PC-9 (cell line): ENCODE data around the gene EGR4. TPM values are rescaled to one million over a fixed set of nuclear protein-coding genes. Genes with fewer than 3 reads are reported as not detected.

ENCODE experiments used
- BruUV-seq: library from RNA; stranded (reverse); fragments of 400-500 nt; replicated peaks from 2 replicates; lab custom pipeline; 2021; lab: Mats Ljungman, UMichigan
- CTCF ChIA-PET: fragments of 300-600 bp; sonication (Branson Sonifier 250); formaldehyde crosslinking; loops from one replicate; lab custom pipeline; 2022; ENCODE audit warnings: antibody characterized with exemption; lab: Charles Lee
- POLR2A ChIA-PET: fragments of 300-600 bp; sonication (Branson Sonifier 250); formaldehyde crosslinking; loops from one replicate; lab custom pipeline; 2022; ENCODE audit warnings: antibody characterized with exemption; ENCODE audit not compliant: unreplicated experiment; lab: Charles Lee
- DNase-seq, 2 experiments: peaks; one replicate each; pipeline versions ENCODE4 v3.0.0 to v3.0.0-alpha.2; 2015 to 2022; ENCODE audit warnings: mixed read lengths in 1 of 2
- H2AFZ ChIP-seq: fragments of 200-600 bp; sonication (generic); 2 replicates; pipeline ENCODE4 v1.8.1; 2017; ENCODE audit warnings: antibody characterized with exemption
- H3F3A ChIP-seq: fragments of 200-600 bp; sonication (generic); 2 replicates; pipeline ENCODE4 v1.8.1; 2017; ENCODE audit warnings: antibody characterized with exemption, mild to moderate bottlenecking, low read depth; ENCODE audit not compliant: insufficient read depth
- H3K27ac ChIP-seq: fragments of 200-600 bp; sonication (generic); 2 replicates; pipeline ENCODE4 v1.6.1; 2016; ENCODE audit warnings: mixed run types
- H3K27me3 ChIP-seq: fragments of 200-600 bp; sonication (generic); 2 replicates; pipeline ENCODE4 v1.6.1; 2016; ENCODE audit warnings: low read depth, mixed run types; ENCODE audit not compliant: insufficient read depth
- H3K36me3 ChIP-seq: fragments of 200-600 bp; sonication (generic); 2 replicates; pipeline ENCODE4 v1.6.1; 2016; ENCODE audit warnings: low read depth, mixed run types
- H3K4me1 ChIP-seq: fragments of 200-600 bp; sonication (generic); replicated peaks from 2 replicates; pipeline ENCODE4 v1.6.1; 2016; ENCODE audit warnings: mixed run types; ENCODE audit not compliant: insufficient read depth
- H3K4me2 ChIP-seq: fragments of 200-600 bp; sonication (generic); 2 replicates; pipeline ENCODE4 v1.6.1; 2017; ENCODE audit warnings: mixed run types
- H3K4me3 ChIP-seq: fragments of 200-600 bp; sonication (generic); 2 replicates; pipeline ENCODE4 v1.6.1; 2016; ENCODE audit warnings: mixed run types
- H3K79me2 ChIP-seq: fragments of 200-600 bp; sonication (generic); 2 replicates; pipeline ENCODE4 v1.6.1; 2017; ENCODE audit warnings: low read depth, mixed run types
- H3K9me2 ChIP-seq: fragments of 200-600 bp; sonication (generic); 2 replicates; pipeline ENCODE4 v1.8.1; 2017; ENCODE audit warnings: mild to moderate bottlenecking; ENCODE audit not compliant: insufficient read depth
- H3K9me3 ChIP-seq: fragments of 200-600 bp; sonication (generic); 2 replicates; pipeline ENCODE4 v1.8.1; 2016; ENCODE audit warnings: low read depth; ENCODE audit not compliant: insufficient read depth
- H4K20me1 ChIP-seq: fragments of 200-600 bp; sonication (generic); 2 replicates; pipeline ENCODE4 v1.8.1; 2017; ENCODE audit not compliant: insufficient read depth
- CTCF ChIP-seq: fragments of 200-600 bp; sonication (generic); conservative IDR thresholded peaks from 2 replicates; pipeline ENCODE4 v1.6.1; 2017; ENCODE audit warnings: mixed run types, antibody characterized with exemption, mild to moderate bottlenecking, moderate library complexity
- EZH2 ChIP-seq: fragments of 200-600 bp; sonication (generic); IDR thresholded peaks from 2 replicates; pipeline ENCODE4 v1.8.0; 2017; ENCODE audit warnings: antibody characterized with exemption, low read depth
- intact Hi-C: fragments of 100-400 bp; cut with micrococcal nuclease; formaldehyde crosslinking; loops from one replicate; pipeline ENCODE4 v1.10.0; 2022; ENCODE audit not compliant: unreplicated experiment
- total RNA-seq: library from RNA; stranded (reverse); gene quantifications from 2 replicates; pipeline ENCODE4 v1.2.3, GENCODE V29; 2021

The EGR4 gene
- total RNA-seq, 1 experiment from 2014 or later: not detected

- Histone ChIP-seq H3K79me2 (peaks cover 54% of the 10 kb centered on the region), H4K20me1 (peaks cover 7% of the 10 kb centered on the region), H3K27ac (no peak overlapping the region), H3K4me3 (peak overlapping the region; percentile 97), H3K4me1 (peaks cover 18% of the 10 kb centered on the region), H2AFZ (peak overlapping the region; percentile 93; the same call in 1 of the 2 replicates), H3F3A (peaks cover 12% of the 10 kb centered on the region; the same call in 1 of the 2 replicates), H3K36me3 (no peaks in the 10 kb centered on the region), H3K4me2 (peak overlapping the region; percentile 96), H3K9me3 (no peaks in the 10 kb centered on the region), H3K27me3 (no peaks in the 10 kb centered on the region), H3K9me2 (no peaks in the 10 kb centered on the region)
- ChIA-PET POLR2A (interaction anchor here (0.5 kb wide), 1 partner anchor 48 kb away, joined by 5 read pairs; no protein-coding TSS in a partner anchor), CTCF (no interaction called here)
- no TSS peak for BruUV-seq
- DNase-seq: no peak
- TF ChIP-seq EZH2 (no peak), CTCF (no peak; the same call in 1 of the 2 replicates)
- intact Hi-C loops: no loop called here
Observed at GRCh38 chr2:73282924-73283544, 10.3 kb downstream of the EGR4 start.

GRCh38 chr2:73281244-73281643 is 12.1 kb downstream of the EGR4 start:
- Histone ChIP-seq H3K27me3 (no peaks in the 10 kb centered on the region), H3K36me3 (0 out of 2 replicates have a peak, but pooled peaks cover 4% of the 10 kb centered on the region), H3K9me2 (no peaks in the 10 kb centered on the region), H3K27ac (no peak overlapping the region), H3K4me1 (peaks cover 18% of the 10 kb centered on the region), H3K4me2 (no peak overlapping the region), H3K9me3 (no peaks in the 10 kb centered on the region), H2AFZ (no peak overlapping the region), H4K20me1 (peaks cover 10% of the 10 kb centered on the region), H3F3A (peaks cover 12% of the 10 kb centered on the region; the same call in 1 of the 2 replicates), H3K79me2 (peaks cover 60% of the 10 kb centered on the region), H3K4me3 (no peak overlapping the region)
- BruUV-seq: no TSS peak
- no peak for DNase-seq
- intact Hi-C loops: no loop called here
- POLR2A ChIA-PET: interaction anchor here (0.6 kb wide), 1 partner anchor 79 kb away, joined by 3 read pairs; no protein-coding TSS in a partner anchor
- TF ChIP-seq EZH2: no peak
- no peak for TF ChIP-seq CTCF
- CTCF ChIA-PET: no interaction called here

GRCh38 chr2:73279852-73280251 is 13.5 kb downstream of the EGR4 start:
- intact Hi-C loops: no loop called here

More at GRCh38 chr2:73279852-73280251, 13.5 kb downstream of the EGR4 start:
- Histone ChIP-seq H3K36me3 (0 out of 2 replicates have a peak, but pooled peaks cover 4% of the 10 kb centered on the region), H3K9me3 (no peaks in the 10 kb centered on the region), H3K4me1 (peaks cover 12% of the 10 kb centered on the region), H2AFZ (no peak overlapping the region), H3K27me3 (no peaks in the 10 kb centered on the region), H3K27ac (no peak overlapping the region), H3K4me2 (no peak overlapping the region), H3K4me3 (no peak overlapping the region), H4K20me1 (peaks cover 10% of the 10 kb centered on the region), H3K79me2 (peaks cover 66% of the 10 kb centered on the region), H3K9me2 (no peaks in the 10 kb centered on the region), H3F3A (peaks cover 4% of the 10 kb centered on the region; the same call in 1 of the 2 replicates)
- BruUV-seq: no TSS peak
- CTCF ChIA-PET: no interaction called here
- POLR2A ChIA-PET: no interaction called here
- TF ChIP-seq EZH2: no peak
- no peak for TF ChIP-seq CTCF
- no peak for DNase-seq
